Fibroblast of the aortic adventitia (primary cell): Measurements from ENCODE around the gene DUSP8. TPM values are rescaled to one million over a fixed set of nuclear protein-coding genes. Genes with fewer than 3 reads are reported as not detected.

Experiments
- DNase-seq: peaks from one replicate; pipeline ENCODE4 v3.0.0-alpha.2; 2010; ENCODE audit warnings: low read depth
- H3K4me3 ChIP-seq: 2 replicates; pipeline ENCODE4 v1.5.1; 2011; ENCODE audit warnings: low read depth, mild to moderate bottlenecking, control low read depth, low read length, moderate library complexity
- CTCF ChIP-seq: IDR thresholded peaks from 2 replicates; pipeline ENCODE4 v1.5.1; 2011; ENCODE audit warnings: mild to moderate bottlenecking, low read length, control low read depth, inconsistent platforms; ENCODE audit not compliant: insufficient read depth
- total RNA-seq: library from RNA; depleted of rRNA; stranded (reverse); fragments of >200 nt; gene quantifications from 2 replicates; pipeline ENCODE4 v1.2.3, GENCODE V29; 2012; ENCODE audit warnings: low replicate concordance

DUSP8 gene
- total RNA-seq, 1 donor = 0.36 TPM

- no peak overlapping the region for H3K4me3 ChIP-seq
- DNase-seq = no peak
- TF ChIP-seq CTCF = no peak
Measured at GRCh38 chr11:1520209-1520662, 51.8 kb downstream of the DUSP8 start.

GRCh38 chr11:1519028-1520010, 52.8 kb downstream of the DUSP8 start:
- TF ChIP-seq CTCF = no peak
- DNase-seq = no peak
- H3K4me3 ChIP-seq = no peak overlapping the region

- no peak for TF ChIP-seq CTCF
- DNase-seq = no peak
- H3K4me3 ChIP-seq = no peak overlapping the region
Measured at GRCh38 chr11:1518301-1518700, 53.8 kb downstream of the DUSP8 start.

- TF ChIP-seq CTCF = no peak
- DNase-seq = no peak
- no peak overlapping the region for H3K4me3 ChIP-seq
Measured at GRCh38 chr11:1517117-1518005, 54.7 kb downstream of the DUSP8 start.

GRCh38 chr11:1516273-1517067, 55.6 kb downstream of the DUSP8 start:
- TF ChIP-seq CTCF = no peak
- H3K4me3 ChIP-seq = no peak overlapping the region
- DNase-seq = no peak
